Activated T-helper 2 cell treated with anti-CD3 and anti-CD28 coated beads, Interferon-gamma antibody, Interleukin-2, Interleukin-4, amounts not matched to agents 10 μg/mL and 5 μg/mL and 100 μg/mL, durations not matched to agents 14 hours and 24 hours and 36 hours (primary cell): Measurements from ENCODE around the gene IKZF3. TPM values are rescaled to one million over a fixed set of nuclear protein-coding genes. Genes with fewer than 3 reads are reported as not detected.
"Not testable (repeated sequence)": the region's sequence is repeated elsewhere in the genome, so short reads cannot be mapped to it uniquely, and the experiment has no call there.

Experiments
- DNase-seq: peaks from one replicate; pipeline ENCODE4 v3.0.0; 2021; ENCODE audit warnings: low spot score
- H3K27ac Mint-ChIP-seq: one replicate; pipeline ENCODE4 v1.8.0; 2021; ENCODE audit warnings: mixed read lengths
- H3K27me3 Mint-ChIP-seq: one replicate; pipeline ENCODE4 v1.8.0; 2021; ENCODE audit warnings: low read depth, mixed read lengths
- H3K36me3 Mint-ChIP-seq: one replicate; pipeline ENCODE4 v1.8.0; 2021; ENCODE audit warnings: low read depth, mixed read lengths
- H3K4me1 Mint-ChIP-seq: one replicate; pipeline ENCODE4 v1.8.0; 2021; ENCODE audit warnings: low read depth, mixed read lengths
- H3K4me3 Mint-ChIP-seq: one replicate; pipeline ENCODE4 v1.8.0; 2021; ENCODE audit warnings: low read depth, mild to moderate bottlenecking, moderate library complexity, mixed read lengths
- H3K9me3 Mint-ChIP-seq: one replicate; pipeline ENCODE4 v1.8.0; 2021; ENCODE audit warnings: mixed read lengths
- intact Hi-C: fragments of 100-400 bp; cut with micrococcal nuclease; formaldehyde crosslinking; loops from one replicate; pipeline ENCODE4 v1.15.1; 2023
- total RNA-seq: library from RNA; stranded (reverse); gene quantifications from 2 replicates; pipeline ENCODE4 v1.2.3, GENCODE V29; 2022

The IKZF3 gene
- 18.3 and 20.3 TPM in 2 replicates for total RNA-seq

DNA sequence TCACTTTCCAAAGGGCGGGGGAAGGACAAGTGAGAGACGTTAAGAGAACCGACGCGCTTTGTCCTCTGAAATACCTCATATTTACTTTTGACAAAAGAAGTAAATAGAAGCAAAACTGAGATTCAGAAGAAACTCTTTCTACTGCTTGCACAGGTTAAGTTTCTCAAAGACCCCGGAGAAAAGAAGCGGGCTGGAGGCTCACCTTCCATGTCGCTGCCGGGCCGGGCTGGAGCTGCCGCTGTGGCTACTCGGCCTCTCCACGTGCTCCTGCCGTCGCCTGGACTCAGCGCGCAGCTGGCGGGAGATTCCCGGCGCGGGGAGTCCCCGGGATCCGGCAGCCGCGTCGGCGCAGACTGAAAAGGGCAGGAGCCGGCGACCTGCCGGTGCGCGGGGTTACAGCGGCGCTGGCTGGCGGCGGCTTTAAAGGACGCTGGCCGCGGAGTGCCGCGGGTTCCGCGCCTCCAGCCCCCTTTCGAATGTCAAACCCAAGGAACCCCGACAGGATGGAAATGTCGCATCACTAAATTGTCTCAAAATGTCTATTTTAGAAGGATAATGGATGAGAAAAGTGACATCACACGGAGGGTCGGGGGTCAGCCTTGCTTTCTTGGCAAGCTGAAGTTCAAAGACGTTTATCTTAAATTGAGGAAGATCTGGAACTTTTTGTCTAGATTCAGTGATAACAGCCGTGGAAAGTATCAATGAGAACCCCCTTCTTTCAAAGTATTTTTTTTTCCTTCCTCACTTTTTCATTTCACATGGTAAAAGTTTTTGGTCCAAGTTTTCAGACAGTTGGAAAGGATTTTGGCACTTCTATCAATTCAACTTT, at the start of gene IKZF3:
Gene IKZF3 (minus strand): TSS at position 395 of the 829 bp plus-strand sequence. CDS start 186 bp downstream, at position 209.
- peak; percentile 70 for DNase-seq
- Mint-ChIP-seq H3K9me3 (no peaks in the 10 kb centered on the region), H3K27ac (peak within 1 kb of the TSS; percentile 82), H3K36me3 (peaks cover 3% of the 10 kb centered on the region), H3K4me3 (peak within 1 kb of the TSS; percentile 89), H3K27me3 (no peaks in the 10 kb centered on the region), H3K4me1 (peaks cover 60% of the 10 kb centered on the region)
- intact Hi-C loops: loop anchor here (1.0 to 5.0 kb wide), 2 partner anchors 47 to 73 kb away; no protein-coding TSS in a partner anchor

DNA sequence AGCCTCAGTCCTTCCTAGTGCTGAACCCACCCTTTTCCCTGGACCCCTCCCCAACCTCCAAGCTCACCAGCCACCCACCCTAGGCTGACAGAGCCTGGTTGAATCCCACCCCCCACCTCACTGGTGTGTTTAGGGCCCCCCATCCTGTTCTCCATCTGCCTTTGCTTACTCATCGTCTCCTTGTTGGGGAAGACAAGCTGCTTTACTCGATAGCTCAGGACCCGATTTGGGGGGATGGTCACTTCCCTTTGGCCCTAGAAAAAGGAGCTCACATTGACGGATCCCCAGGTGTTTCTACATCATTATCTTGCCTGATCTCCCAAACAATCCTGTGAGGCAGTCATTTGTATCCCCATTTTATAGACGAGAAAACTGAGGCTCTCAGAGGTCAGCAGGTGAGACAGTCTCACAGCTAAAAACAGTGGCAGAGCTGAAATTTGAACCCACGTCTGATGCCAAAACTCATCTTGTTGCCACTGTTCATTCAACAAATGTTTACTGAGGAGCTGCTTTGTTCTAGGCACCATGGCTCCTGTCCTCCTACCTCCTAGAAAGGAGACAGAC, 44.8 kb upstream of the IKZF3 start:
- intact Hi-C loops: no loop called here
- H3K36me3 Mint-ChIP-seq: peaks cover 77% of the 10 kb centered on the region
- no peak overlapping the region for H3K27ac Mint-ChIP-seq
- peaks cover 18% of the 10 kb centered on the region for H3K4me1 Mint-ChIP-seq
- no peaks in the 10 kb centered on the region for H3K9me3 Mint-ChIP-seq
- DNase-seq: no peak
- H3K27me3 Mint-ChIP-seq: no peaks in the 10 kb centered on the region
- H3K4me3 Mint-ChIP-seq: no peak overlapping the region

DNA sequence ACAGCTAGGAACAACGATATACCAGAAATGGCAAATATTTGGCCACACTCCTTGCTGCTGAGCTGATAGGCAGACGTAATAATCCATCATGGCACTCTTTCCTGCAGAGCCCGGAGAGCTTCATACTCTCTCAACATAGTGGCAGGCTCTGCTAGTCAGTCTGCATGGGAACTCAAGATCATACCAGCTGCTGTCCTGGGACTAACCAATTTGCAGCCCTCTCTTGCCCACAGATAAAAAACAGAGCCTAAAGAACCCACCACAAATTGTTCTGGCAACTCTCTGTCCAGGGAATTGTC, 40.8 kb upstream of the IKZF3 start:
- intact Hi-C loops: no loop called here
- H3K9me3 Mint-ChIP-seq: no peaks in the 10 kb centered on the region
- no peak overlapping the region for H3K27ac Mint-ChIP-seq
- H3K4me3 Mint-ChIP-seq: no peak overlapping the region
- no peak for DNase-seq
- peaks cover 59% of the 10 kb centered on the region for H3K36me3 Mint-ChIP-seq
- no peaks in the 10 kb centered on the region for H3K27me3 Mint-ChIP-seq
- H3K4me1 Mint-ChIP-seq: peaks cover 27% of the 10 kb centered on the region

DNA sequence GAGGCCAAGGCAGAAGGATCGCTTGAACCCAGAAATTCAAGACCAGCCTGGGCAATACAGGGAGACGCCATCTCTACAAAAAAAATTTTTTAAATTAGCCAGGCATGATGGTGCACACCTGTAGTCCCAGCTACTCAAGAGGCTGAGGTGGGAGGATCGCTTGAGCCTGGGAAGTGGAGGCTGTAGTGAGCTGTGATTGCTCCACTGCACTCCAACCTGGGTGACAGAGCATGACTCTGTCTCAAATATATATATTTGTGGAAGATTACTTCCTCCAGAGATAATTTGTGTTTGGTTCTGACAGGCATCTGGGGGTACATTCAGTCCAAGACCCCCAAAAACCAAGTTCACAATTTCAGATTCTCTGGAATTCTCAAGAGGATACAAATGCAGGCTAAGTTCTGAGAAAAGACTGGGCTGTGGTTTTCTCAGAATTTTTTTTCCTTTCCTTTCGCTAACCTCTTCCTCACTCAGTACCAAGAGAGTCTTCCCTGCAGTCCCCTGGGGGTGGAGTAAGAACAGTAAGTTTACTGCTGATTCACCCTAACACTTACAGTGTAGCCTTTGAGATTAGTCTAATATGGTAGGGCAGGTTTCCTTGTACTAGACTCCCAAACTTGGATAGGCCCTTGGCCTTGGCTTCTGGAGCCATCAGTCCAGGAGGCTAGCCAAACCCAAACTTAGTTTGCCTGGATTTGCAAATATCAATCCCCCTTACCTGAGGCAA, 39.2 kb upstream of the IKZF3 start:
- Mint-ChIP-seq H3K9me3 (no peaks in the 10 kb centered on the region), H3K27me3 (no peaks in the 10 kb centered on the region), H3K36me3 (peaks cover 56% of the 10 kb centered on the region), H3K4me1 (peaks cover 27% of the 10 kb centered on the region), H3K4me3 (peak overlapping the region; percentile 37), H3K27ac (peak overlapping the region; percentile 60)
- no peak for DNase-seq
- intact Hi-C loops: no loop called here

DNA sequence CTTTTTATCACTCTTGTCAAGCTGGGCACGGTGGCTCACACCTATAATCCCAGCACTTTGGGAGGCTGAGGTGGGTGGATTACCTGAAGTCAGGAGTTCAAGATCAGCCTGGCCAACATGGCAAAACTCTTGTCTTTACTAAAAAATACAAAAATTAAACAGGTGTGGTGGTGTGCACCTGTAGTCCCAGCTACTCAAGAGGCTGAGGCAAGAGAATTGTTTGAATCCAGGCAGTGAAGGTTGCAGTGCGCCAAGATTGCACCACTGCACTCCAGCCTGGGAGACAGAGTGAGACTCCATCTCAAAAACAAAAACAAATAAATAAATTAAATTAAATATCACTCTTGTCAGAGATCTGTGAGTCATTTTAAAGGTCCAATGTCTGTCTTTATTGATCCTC, 37.9 kb upstream of the IKZF3 start:
- intact Hi-C loops, DNase-seq, H3K4me3 Mint-ChIP-seq, H3K9me3 Mint-ChIP-seq, H3K27ac Mint-ChIP-seq, H3K27me3 Mint-ChIP-seq: not testable (repeated sequence)
- peaks cover 27% of the 10 kb centered on the region for H3K4me1 Mint-ChIP-seq
- H3K36me3 Mint-ChIP-seq: peaks cover 49% of the 10 kb centered on the region

DNA sequence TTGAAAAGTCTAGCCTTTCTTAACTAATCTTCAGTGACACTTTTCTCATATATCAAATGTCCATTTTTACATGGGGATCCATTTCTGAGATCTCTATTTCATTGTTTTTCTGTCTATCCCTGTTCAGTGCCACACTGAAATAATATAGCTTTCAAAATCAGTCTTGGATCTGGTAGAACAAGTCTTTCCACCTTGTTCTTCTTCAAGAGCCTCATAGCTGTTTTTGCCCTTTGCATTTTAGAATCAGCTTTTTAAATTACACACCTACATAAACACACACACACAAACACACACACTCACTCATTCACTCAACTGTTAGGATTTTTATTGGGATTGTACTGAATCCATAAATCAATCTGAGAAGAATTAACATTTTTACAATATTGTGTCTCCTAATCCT, 35.1 kb upstream of the IKZF3 start:
- intact Hi-C loops: no loop called here
- no peak overlapping the region for H3K4me3 Mint-ChIP-seq
- H3K4me1 Mint-ChIP-seq: peaks cover 22% of the 10 kb centered on the region
- H3K36me3 Mint-ChIP-seq: peaks cover 25% of the 10 kb centered on the region
- H3K9me3 Mint-ChIP-seq: no peaks in the 10 kb centered on the region
- no peak overlapping the region for H3K27ac Mint-ChIP-seq
- no peak for DNase-seq
- no peaks in the 10 kb centered on the region for H3K27me3 Mint-ChIP-seq

DNA sequence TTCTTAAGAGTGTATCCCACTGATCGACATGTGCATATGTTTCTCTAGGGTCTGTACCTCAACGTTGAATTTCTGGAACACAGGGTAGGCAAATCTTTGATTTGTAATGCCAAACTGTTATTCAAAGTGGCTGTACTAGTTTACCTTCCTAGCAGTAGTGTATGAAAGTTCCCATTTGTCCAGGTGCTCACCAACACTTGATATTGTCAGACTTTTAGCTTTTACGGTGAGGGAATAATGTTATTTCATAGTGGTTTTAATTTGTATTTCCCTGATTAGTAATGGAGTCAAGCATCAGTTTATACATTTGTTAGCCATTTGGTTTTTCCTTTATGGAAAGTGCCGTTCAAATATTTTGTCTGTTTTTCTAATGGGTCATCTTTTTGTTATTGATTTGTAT, 34.0 kb upstream of the IKZF3 start:
- H3K4me3 Mint-ChIP-seq: no peak overlapping the region
- H3K27ac Mint-ChIP-seq: no peak overlapping the region
- H3K36me3 Mint-ChIP-seq: peaks cover 19% of the 10 kb centered on the region
- H3K9me3 Mint-ChIP-seq: no peaks in the 10 kb centered on the region
- no peak for DNase-seq
- intact Hi-C loops: no loop called here
- H3K4me1 Mint-ChIP-seq: peaks cover 15% of the 10 kb centered on the region
- H3K27me3 Mint-ChIP-seq: no peaks in the 10 kb centered on the region

DNA sequence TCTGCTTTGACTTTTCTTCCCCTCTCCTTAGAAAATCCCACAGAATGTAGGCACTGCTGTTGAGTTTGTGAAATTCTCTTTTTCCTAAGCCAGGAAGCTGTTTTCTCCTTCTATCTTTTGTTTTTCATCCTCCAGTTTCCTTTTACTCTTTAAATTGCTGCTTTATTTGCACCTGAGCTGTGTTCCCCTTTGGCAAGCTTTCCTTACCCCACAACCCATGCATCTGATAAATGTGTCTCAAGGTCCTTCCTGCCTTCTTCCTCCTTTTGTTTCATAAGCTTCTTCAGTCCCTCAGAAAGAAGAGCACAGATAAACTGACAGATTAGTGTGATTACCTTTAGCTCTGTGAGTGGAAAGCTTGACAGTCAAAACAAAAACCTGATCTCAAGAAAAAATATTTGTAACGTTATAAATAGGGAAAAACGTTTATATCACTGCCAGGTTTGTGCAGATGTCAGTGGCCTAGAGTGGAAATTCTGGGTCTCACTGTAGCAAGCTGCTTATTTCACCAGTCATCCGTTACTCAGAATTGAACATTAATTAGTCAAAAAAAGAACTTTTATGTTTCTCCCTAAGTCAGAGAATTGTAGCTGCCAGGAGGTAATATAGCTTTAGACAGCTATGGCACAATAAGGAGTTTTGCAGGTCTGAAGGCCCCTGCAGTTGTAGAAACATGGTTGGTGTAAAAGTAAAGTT, 30.7 kb upstream of the IKZF3 start:
- H3K27ac Mint-ChIP-seq: peak overlapping the region; percentile 68
- no peaks in the 10 kb centered on the region for H3K9me3 Mint-ChIP-seq
- H3K4me3 Mint-ChIP-seq: no peak overlapping the region
- H3K4me1 Mint-ChIP-seq: peaks cover 13% of the 10 kb centered on the region
- H3K27me3 Mint-ChIP-seq: peaks cover 3% of the 10 kb centered on the region
- DNase-seq: no peak
- H3K36me3 Mint-ChIP-seq: peaks cover 9% of the 10 kb centered on the region
- intact Hi-C loops: no loop called here

DNA sequence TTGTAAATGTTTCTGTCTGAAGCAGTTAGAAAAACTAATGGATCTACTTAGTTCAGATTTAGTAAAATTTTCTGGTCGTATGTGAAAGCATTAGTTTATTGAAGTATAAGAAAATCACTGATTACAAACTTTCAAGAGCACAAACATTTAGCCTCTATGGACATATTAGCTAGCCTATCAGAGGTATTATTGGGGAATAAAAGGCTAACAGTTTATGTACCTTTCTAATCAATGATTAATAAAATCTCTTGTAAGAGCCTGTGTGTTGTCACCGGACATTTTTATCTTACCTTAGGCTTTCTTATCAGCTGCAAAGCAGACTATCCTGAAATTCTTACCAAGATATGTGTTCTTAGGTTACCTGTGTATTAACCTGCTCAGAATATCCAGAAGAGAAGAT, 25.1 kb upstream of the IKZF3 start:
- DNase-seq: no peak
- Mint-ChIP-seq H3K27ac (no peak overlapping the region), H3K4me1 (no peaks in the 10 kb centered on the region), H3K4me3 (no peak overlapping the region), H3K9me3 (no peaks in the 10 kb centered on the region), H3K27me3 (peaks cover 12% of the 10 kb centered on the region), H3K36me3 (no peaks in the 10 kb centered on the region)
- intact Hi-C loops: no loop called here

DNA sequence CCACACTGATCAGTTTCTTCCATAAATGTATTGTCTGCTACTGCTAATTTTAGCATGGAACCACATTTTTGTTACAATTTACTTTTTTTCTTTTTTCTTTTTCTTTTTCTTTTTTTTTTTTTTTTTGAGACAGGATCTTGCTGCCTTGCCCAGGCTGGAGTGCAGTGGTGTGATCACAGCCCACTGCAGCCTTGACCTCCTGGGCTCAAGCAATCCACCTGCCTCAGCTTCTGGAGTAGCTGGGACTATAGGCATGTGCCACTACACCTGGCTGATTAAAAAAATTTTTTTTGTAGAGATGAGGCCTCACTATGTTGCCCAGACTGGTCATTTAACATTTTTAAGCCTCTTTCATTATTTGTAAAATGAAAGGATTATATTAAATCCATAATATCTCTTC, 23.0 kb upstream of the IKZF3 start:
- H3K36me3 Mint-ChIP-seq: no peaks in the 10 kb centered on the region
- no peaks in the 10 kb centered on the region for H3K4me1 Mint-ChIP-seq
- intact Hi-C loops: no loop called here
- DNase-seq: no peak
- peaks cover 12% of the 10 kb centered on the region for H3K27me3 Mint-ChIP-seq
- no peak overlapping the region for H3K4me3 Mint-ChIP-seq
- no peaks in the 10 kb centered on the region for H3K9me3 Mint-ChIP-seq
- no peak overlapping the region for H3K27ac Mint-ChIP-seq

DNA sequence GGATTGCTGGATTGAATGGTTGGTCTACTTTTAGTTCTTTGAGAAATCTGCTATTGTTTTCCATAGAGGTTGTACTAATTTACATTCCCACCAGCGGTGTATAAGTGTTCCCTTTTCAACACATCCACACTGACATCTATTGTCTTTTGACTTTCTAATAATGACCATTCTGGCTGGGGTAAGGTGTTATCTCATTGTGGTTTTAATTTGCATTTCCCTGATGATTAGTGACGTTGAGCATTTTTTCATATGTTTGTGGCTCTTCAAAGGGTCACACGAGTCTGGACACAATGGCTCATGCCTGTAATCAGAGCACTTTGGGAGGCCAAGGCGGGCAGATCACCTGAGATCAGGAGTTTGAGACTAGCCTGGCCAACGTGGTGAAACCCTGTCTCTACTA, 22.0 kb upstream of the IKZF3 start:
- intact Hi-C loops, H3K27ac Mint-ChIP-seq, H3K4me3 Mint-ChIP-seq, DNase-seq, H3K4me1 Mint-ChIP-seq, H3K9me3 Mint-ChIP-seq, H3K36me3 Mint-ChIP-seq: not testable (repeated sequence)
- peaks cover 13% of the 10 kb centered on the region for H3K27me3 Mint-ChIP-seq

DNA sequence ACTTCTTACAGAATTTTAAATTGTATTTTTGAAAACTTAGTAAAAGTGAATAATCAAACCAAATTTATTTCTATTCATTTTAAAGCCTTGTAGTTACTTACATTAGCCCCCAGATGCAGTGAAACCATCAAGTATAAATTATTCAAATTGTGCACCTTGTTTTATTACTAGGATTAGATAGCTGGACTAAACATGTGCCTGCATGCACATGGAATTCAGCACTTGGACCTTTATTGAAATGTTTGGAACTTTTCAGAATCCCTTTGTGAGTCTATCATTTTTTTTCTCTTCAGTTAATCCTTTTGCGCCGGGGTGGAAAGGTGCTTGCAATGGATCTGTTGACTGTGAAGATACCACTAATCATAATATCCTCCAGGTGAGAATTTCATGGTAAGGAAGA, 8.6 kb upstream of the IKZF3 start:
- Mint-ChIP-seq H3K4me3 (no peak overlapping the region), H3K9me3 (no peaks in the 10 kb centered on the region), H3K27me3 (peaks cover 17% of the 10 kb centered on the region), H3K4me1 (peaks cover 3% of the 10 kb centered on the region), H3K27ac (no peak overlapping the region), H3K36me3 (no peaks in the 10 kb centered on the region)
- intact Hi-C loops: no loop called here
- DNase-seq: no peak

DNA sequence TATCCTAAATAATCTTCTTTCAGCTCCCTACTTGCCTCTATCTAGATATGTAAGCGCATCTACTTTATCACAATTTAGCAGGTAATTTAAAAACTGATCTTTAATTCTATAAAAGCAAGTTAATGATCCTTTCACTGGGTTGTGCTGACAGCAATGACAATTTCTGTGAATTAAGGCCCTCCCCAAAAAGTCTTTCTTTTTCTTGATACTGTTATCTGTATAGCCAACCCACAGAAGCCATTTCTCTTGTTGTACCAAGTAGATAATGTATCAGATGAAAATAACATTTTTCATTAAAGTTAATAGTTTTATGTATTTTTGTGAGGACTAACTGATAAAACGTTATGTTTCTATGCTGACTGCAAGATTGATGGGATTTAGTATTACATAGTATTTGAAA, 7.7 kb upstream of the IKZF3 start:
- Mint-ChIP-seq H3K4me1 (peaks cover 12% of the 10 kb centered on the region), H3K27me3 (peaks cover 12% of the 10 kb centered on the region), H3K36me3 (no peaks in the 10 kb centered on the region), H3K4me3 (no peak overlapping the region), H3K27ac (no peak overlapping the region), H3K9me3 (no peaks in the 10 kb centered on the region)
- no peak for DNase-seq
- intact Hi-C loops: no loop called here
